NCI-H82 (cell line): ENCODE measurements around the gene VAV2.

Experiments
- DNase-seq: peaks from one replicate; lab custom pipeline; 2025; lab: John Stamatoyannopoulos, UW

The VAV2 gene

GRCh38 chr9:133851693-133852092 is 140.4 kb downstream of the VAV2 start:
- DNase-seq: no peak

DNA sequence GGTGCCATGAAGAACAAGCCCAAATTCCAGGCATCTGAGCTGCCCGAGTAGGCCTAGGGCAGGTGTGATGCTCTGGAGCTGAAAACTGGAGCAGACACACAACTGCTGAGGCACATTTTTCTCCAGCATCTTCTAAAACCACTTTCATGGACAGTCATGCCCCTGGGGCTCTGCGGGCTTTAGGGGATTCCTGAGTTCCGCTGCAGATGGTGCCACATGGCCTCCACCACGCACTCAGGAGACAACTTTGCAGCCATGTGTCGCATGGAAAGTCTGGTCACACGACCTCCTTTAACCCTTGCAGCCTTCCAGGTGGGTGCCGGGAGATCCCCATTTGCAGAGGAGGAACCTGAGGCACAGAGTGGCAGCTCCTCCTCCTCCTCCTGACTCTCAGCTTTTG is 141.2 kb downstream of the VAV2 start:
- no peak for DNase-seq

DNA sequence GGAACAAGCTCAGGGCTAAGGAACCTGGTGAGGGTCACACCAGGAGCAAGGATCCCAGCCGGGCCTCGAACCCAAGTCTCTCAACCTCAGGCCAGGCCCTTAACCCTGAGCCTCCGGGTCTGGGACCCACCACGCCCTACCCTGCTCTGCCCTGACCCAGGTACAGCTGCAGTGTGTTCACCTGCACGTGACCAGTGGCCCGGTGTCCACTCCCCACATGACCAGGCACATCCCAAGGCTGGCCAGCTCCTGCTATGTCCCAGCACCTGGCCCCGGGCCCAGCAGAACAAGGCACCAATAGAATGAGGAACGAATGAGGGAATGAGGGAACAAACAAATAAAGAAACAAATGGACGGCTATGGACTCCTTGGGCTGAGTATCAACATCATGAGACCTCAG is 142.0 kb downstream of the VAV2 start:
- no peak for DNase-seq

DNA sequence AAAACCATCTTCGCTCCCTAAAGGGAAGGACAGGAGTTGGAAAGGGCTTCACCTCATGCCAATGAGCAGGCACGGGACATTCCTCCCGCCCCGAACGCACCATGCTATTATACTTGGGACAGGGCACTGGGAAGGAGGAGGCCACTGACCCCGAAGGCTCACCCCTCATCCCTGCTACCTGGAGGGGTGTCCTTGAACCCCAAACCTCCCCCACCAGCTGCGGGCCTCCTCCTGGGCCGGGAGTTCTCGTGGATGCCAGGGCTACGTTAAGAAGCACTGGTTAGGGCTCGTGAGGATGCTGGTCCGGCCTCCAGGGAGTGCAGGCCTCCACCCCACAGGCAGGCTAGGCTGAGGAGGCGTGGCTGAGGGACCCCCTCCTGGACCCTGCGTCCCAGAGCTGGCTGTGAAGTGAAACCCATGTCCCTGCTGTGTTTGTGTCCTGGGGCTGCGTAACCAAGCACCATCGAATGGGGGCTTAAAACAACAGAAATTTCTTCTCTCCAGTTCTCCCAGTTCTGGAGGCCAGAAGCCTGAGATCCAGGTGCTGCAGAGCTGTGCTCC is 142.9 kb downstream of the VAV2 start:
- no peak for DNase-seq

DNA sequence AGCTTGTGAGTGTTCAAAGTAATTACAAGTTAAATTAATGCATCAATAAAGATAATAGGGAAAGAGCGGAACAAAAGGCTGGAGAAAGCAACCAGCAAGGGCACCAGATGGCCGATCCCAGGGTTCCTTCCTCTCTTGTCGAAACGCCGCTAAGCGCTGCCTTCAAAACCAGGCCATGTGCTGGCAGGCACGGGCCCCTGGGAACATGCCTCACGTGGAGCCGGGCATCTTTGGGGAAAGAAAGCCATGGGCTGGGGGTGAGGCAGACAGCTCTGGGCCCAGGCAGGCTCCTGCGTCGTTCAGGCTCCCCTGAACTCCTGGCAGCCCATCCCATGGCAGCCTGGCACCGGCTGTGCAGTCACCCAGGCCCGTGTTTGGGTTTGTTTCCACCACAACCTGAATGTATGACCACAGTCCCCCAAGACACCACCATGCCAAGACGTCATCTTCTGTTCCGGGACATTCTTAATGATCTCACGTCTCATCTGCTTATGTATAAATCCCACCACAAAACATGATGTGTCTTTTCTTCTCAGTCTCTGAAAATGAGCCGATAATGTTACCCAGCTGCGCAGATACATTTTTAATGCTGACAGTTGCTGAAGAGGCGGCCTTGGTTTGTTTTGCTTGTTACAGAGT is 143.5 kb downstream of the VAV2 start:
- DNase-seq: peak; percentile 26

DNA sequence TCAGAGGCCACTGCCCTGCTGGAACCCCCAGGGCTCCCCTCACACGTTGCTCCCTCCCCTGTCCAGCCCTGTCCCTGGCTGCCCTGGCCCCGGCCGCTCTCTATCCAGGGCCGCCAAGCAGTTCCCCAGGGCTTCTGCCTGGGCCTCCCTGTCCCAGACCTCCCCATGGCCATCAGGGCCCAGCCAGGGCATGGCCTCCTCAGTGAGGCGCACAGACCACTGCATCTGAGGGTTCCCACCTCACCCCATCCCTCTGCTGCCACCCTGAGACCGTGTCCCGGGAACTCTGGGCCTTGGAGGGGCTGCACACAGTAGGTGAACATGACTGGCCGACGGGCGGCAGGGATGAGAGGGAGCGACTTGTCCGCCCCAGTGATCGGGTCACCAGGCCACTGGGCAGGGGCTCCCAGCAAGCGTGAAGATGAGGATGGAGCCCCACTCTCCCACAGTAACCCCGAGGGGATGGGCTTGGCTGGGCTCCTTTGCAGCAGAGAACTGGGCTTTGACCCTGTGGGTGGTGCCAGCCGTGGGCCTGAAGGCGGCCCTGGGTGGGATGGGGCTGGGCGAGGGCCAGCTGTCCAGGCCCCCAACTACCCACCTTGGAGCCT is 145.5 kb downstream of the VAV2 start:
- DNase-seq: no peak

GRCh38 chr9:133845440-133845839 is 146.7 kb downstream of the VAV2 start:
- DNase-seq: peak; percentile 17

DNA sequence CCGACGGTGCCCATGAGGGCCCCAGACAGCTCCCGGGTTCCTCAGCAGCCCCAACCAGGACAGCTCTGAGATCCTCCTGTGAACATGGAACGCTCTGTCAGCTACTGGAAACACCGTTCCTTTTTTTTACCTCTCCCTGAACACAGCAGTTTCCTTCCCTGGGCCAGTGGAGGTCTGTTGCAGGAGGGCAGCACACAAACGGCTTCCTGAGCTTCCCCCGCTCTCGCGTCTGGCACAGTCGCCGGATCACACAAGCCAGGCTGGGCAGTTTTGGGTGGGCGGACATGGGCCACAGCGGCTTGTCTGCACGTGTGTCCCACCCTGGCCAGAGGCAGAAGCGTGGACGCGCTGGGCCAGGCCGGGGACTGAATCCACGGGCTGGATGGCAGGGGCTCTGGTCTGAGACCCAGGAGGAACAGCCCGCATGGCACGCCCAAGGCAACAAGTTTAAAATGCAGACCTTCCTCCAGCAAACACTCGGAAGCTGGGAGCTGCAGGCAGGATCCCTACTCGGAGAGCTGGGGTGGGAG is 147.2 kb downstream of the VAV2 start:
- no peak for DNase-seq

- DNase-seq: no peak
Observed at GRCh38 chr9:133844398-133844784, 147.7 kb downstream of the VAV2 start.

- DNase-seq: no peak
Observed at GRCh38 chr9:133843751-133844397, 148.2 kb downstream of the VAV2 start.

GRCh38 chr9:133843250-133843649 is 148.9 kb downstream of the VAV2 start:
- no peak for DNase-seq

- DNase-seq: no peak
Observed at GRCh38 chr9:133842721-133843227, 149.3 kb downstream of the VAV2 start.

DNA sequence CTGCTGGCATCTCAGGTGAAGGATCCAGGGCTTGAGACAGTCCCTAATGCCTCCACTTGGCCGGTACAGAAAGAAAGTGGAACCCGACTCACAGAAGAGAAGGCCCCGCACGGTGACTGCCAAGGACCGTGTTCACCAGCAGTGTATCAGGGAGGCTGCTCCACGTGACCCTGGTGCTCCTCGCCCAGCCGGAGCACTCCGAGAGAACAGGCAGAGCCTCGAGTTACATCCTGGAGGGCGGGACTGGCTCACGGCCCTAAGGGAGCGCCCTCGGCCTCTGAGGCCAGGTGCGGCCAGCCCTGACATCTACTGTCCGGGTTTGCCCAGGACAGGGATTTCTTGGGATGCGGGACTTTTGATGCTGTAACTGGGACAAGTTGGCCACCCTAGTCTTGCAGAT is 149.9 kb downstream of the VAV2 start:
- no peak for DNase-seq

GRCh38 chr9:133841167-133841812 is 150.8 kb downstream of the VAV2 start:
- no peak for DNase-seq

GRCh38 chr9:133839822-133840329 is 152.2 kb downstream of the VAV2 start:
- peak; percentile 63 for DNase-seq

GRCh38 chr9:133838859-133839507 is 153.1 kb downstream of the VAV2 start:
- DNase-seq: peak; percentile 27

DNA sequence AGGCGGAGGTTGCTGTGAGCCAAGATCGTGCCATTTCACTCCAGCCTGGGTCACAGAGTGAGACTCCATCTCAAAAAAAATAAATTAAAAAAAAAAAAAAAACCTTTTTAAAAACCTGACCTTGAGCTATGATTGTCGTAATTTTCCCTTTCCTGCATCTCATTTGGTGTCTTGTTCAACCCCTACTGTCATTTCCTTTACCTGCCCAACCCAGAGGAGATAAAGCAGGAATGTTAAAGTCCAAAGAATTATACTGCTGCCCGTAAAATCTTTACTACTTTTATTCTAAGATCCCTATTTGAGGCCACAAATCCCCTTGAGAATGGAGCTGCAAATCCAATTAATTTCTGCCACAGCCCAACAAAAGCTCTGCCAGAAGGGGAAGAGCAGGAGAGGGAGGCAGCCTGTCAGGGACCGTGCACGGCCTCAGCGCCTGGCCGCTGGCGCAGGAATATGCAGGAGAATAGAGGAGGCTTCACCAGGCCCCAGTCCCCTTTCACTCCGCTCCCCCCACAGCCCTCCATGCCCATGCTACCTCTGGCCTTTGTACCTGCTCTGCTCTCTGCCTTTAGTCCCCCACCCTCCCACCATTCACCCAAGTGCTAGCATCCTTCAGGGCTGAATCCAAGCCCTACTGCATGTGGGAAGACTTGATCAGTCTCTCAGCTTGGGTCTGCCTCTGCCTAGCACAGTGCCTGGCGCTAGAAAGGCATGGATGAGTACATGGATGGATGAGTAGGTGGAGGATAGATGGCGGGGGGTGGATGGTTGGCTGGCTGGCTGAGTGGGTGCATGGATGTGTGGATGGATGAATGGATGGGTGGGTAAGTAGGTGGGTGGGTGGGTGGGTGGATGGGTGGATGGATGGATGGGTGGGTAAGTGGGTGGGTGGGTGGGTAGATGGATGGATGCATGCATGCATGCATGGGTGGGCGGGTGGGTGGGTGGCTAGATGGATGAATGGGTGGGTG is 154.2 kb downstream of the VAV2 start:
- DNase-seq: peak; percentile 95

- peak; percentile 37 for DNase-seq
Observed at GRCh38 chr9:133836818-133837217, 155.3 kb downstream of the VAV2 start.

GRCh38 chr9:133836001-133836758 is 155.9 kb downstream of the VAV2 start:
- no peak for DNase-seq
